ENCODE results near the gene KIF13A. TPM values are rescaled to one million over a fixed set of nuclear protein-coding genes. Genes with fewer than 3 reads are reported as not detected.

Gene KIF13A
- total RNA-seq, 1 donor from 2014 or later: 59.0 TPM

- Histone ChIP-seq H3K4me1 (peaks cover 27% of the 10 kb centered on the region), H3K27me3 (no peaks in the 10 kb centered on the region), H3K27ac (no peak overlapping the region), H3K9me3 (no peaks in the 10 kb centered on the region), H3K36me3 (no peaks in the 10 kb centered on the region), H3K4me3 (no peak overlapping the region)
- no peak for TF ChIP-seq CTCF (IDR thresholded peaks at IDR 0.05)
- ATAC-seq (no peak), DNase-seq (no peak)
- intact Hi-C loops (cut with DNase I): no loop called here
Observed at GRCh38 chr6:17945575-17945974, 41.9 kb downstream of the KIF13A start.

- ATAC-seq (no peak), DNase-seq (no peak)
- H3K36me3 ChIP-seq: no peaks in the 10 kb centered on the region
- H3K9me3 ChIP-seq: no peaks in the 10 kb centered on the region
- no peak overlapping the region for H3K4me3 ChIP-seq
- H3K27me3 ChIP-seq: no peaks in the 10 kb centered on the region
- H3K4me1 ChIP-seq: peaks cover 24% of the 10 kb centered on the region
- TF ChIP-seq CTCF (IDR thresholded peaks at IDR 0.05): no peak
- intact Hi-C loops (cut with DNase I): no loop called here
- no peak overlapping the region for H3K27ac ChIP-seq
Observed at GRCh38 chr6:17945111-17945510, 42.3 kb downstream of the KIF13A start.

- H3K4me3 ChIP-seq: no peak overlapping the region
- intact Hi-C loops (cut with DNase I): no loop called here
- ATAC-seq (no peak), DNase-seq (no peak)
- no peaks in the 10 kb centered on the region for H3K36me3 ChIP-seq
- peaks cover 12% of the 10 kb centered on the region for H3K4me1 ChIP-seq
- no peaks in the 10 kb centered on the region for H3K27me3 ChIP-seq
- H3K27ac ChIP-seq: no peak overlapping the region
- TF ChIP-seq CTCF (IDR thresholded peaks at IDR 0.05): no peak
- H3K9me3 ChIP-seq: no peaks in the 10 kb centered on the region
Observed at GRCh38 chr6:17941318-17941717, 46.1 kb downstream of the KIF13A start.

- intact Hi-C loops (cut with DNase I): no loop called here
- peaks cover 12% of the 10 kb centered on the region for H3K4me1 ChIP-seq
- TF ChIP-seq CTCF (IDR thresholded peaks at IDR 0.05): no peak
- no peaks in the 10 kb centered on the region for H3K27me3 ChIP-seq
- ATAC-seq (no peak), DNase-seq (no peak)
- no peaks in the 10 kb centered on the region for H3K36me3 ChIP-seq
- no peak overlapping the region for H3K27ac ChIP-seq
- no peaks in the 10 kb centered on the region for H3K9me3 ChIP-seq
- no peak overlapping the region for H3K4me3 ChIP-seq
Observed at GRCh38 chr6:17940151-17940792, 47.2 kb downstream of the KIF13A start.

- Histone ChIP-seq H3K4me1 (peaks cover 3% of the 10 kb centered on the region), H3K4me3 (no peak overlapping the region), H3K27me3 (no peaks in the 10 kb centered on the region), H3K27ac (no peak overlapping the region), H3K9me3 (no peaks in the 10 kb centered on the region), H3K36me3 (no peaks in the 10 kb centered on the region)
- ATAC-seq (no peak), DNase-seq (no peak)
- intact Hi-C loops (cut with DNase I): no loop called here
- TF ChIP-seq CTCF (IDR thresholded peaks at IDR 0.05): no peak
Observed at GRCh38 chr6:17938901-17939300, 48.5 kb downstream of the KIF13A start.

Data from upper lobe of right lung (tissue), 1 donor.